Neuronal stem cell (in vitro differentiated cells): Measurements from ENCODE around the gene IFNG.
"Not testable (repeated sequence)": the region's sequence is repeated elsewhere in the genome, so short reads cannot be mapped to it uniquely, and the experiment has no call there.

ENCODE experiments used
- DNase-seq: peaks from one replicate; pipeline ENCODE4 v3.0.0-alpha.2; 2013; ENCODE audit warnings: low spot score
- H2AFZ ChIP-seq: one replicate; pipeline ENCODE4 v1.6.1; 2013; ENCODE audit warnings: mild to moderate bottlenecking, low read length, inconsistent platforms
- H2AK5ac ChIP-seq: 2 replicates; pipeline ENCODE4 v1.6.1; 2013; ENCODE audit warnings: low read depth, mild to moderate bottlenecking, inconsistent platforms, low read length, moderate library complexity, mixed read lengths
- H2BK120ac ChIP-seq: 2 replicates; pipeline ENCODE4 v1.6.1; 2013; ENCODE audit warnings: low read depth, mild to moderate bottlenecking, inconsistent platforms, low read length, moderate library complexity, mixed read lengths
- H2BK12ac ChIP-seq: one replicate; pipeline ENCODE4 v1.6.1; 2013; ENCODE audit warnings: low read length, inconsistent platforms
- H2BK15ac ChIP-seq: 2 replicates; pipeline ENCODE4 v1.6.1; 2013; ENCODE audit warnings: mild to moderate bottlenecking, low read length, inconsistent platforms, mixed read lengths
- H2BK5ac ChIP-seq: one replicate; pipeline ENCODE4 v1.6.1; 2013; ENCODE audit warnings: inconsistent platforms, mild to moderate bottlenecking, low read length, moderate library complexity
- H3K14ac ChIP-seq: one replicate; pipeline ENCODE4 v1.6.1; 2013; ENCODE audit warnings: low read length, inconsistent platforms
- H3K18ac ChIP-seq: 2 replicates; pipeline ENCODE4 v1.6.1; 2013; ENCODE audit warnings: low read length, inconsistent platforms
- H3K23ac ChIP-seq: 2 replicates; pipeline ENCODE4 v1.6.1; 2013; ENCODE audit warnings: low read depth, mild to moderate bottlenecking, mixed read lengths, low read length, inconsistent platforms; ENCODE audit not compliant: poor library complexity
- H3K27ac ChIP-seq: replicated peaks from 3 replicates; pipeline ENCODE4 v1.5.1; 2013; ENCODE audit warnings: low read length, inconsistent platforms
- H3K27me3 ChIP-seq, 3 experiments: 2 replicates each; pipeline ENCODE4 v1.6.1; 2013; ENCODE audit warnings: low read length in 3 of 3, mild to moderate bottlenecking in 2 of 3, inconsistent platforms in 1 of 3, low read depth in 1 of 3, mixed read lengths in 1 of 3, moderate library complexity in 1 of 3; ENCODE audit not compliant: control insufficient read depth in 3 of 3, insufficient read depth in 3 of 3
- H3K36me3 ChIP-seq, 2 donors: replicated peaks in 1 of 2; 2 replicates each; pipeline ENCODE4 v1.6.1; 2013; ENCODE audit warnings: low read length in 2 of 2; ENCODE audit not compliant: control insufficient read depth in 2 of 2, insufficient read depth in 2 of 2
- H3K4ac ChIP-seq: 2 replicates; pipeline ENCODE4 v1.6.1; 2013; ENCODE audit warnings: inconsistent platforms, mild to moderate bottlenecking, low read length, moderate library complexity
- H3K4me1 ChIP-seq, 2 donors: 1 replicate in 1 of 2; 2 replicates in 1 of 2; pipeline ENCODE4 v1.6.1; 2013; ENCODE audit warnings: low read length in 2 of 2, low read depth in 1 of 2; ENCODE audit not compliant: control insufficient read depth in 2 of 2, insufficient read depth in 1 of 2
- H3K4me2 ChIP-seq: one replicate; pipeline ENCODE4 v1.6.1; 2013; ENCODE audit warnings: mild to moderate bottlenecking, low read length, inconsistent platforms; ENCODE audit not compliant: insufficient read depth, poor library complexity, severe bottlenecking
- H3K4me3 ChIP-seq, 2 donors: 2 replicates each; pipeline ENCODE4 v1.5.1; 2013; ENCODE audit warnings: low read length in 2 of 2, mild to moderate bottlenecking in 2 of 2, inconsistent platforms in 1 of 2, moderate library complexity in 1 of 2
- H3K79me1 ChIP-seq: one replicate; pipeline ENCODE4 v1.6.1; 2013; ENCODE audit warnings: low read depth, mild to moderate bottlenecking, inconsistent platforms, low read length, moderate library complexity
- H3K9ac ChIP-seq: one replicate; pipeline ENCODE4 v1.6.1; 2013; ENCODE audit warnings: mild to moderate bottlenecking, low read depth, low read length, inconsistent platforms; ENCODE audit not compliant: poor library complexity
- H3K9me3 ChIP-seq, 2 donors: replicated peaks in 1 of 2; 2 replicates each; pipeline versions ENCODE3 to v1.6.1; 2013; ENCODE audit warnings: low read length in 2 of 2, mild to moderate bottlenecking in 2 of 2, inconsistent platforms in 1 of 2, low read depth in 1 of 2, mixed read lengths in 1 of 2, moderate library complexity in 1 of 2; ENCODE audit not compliant: control insufficient read depth in 2 of 2, insufficient read depth in 1 of 2
- H4K8ac ChIP-seq: one replicate; pipeline ENCODE4 v1.6.1; 2013; ENCODE audit warnings: low read depth, mild to moderate bottlenecking, inconsistent platforms, low read length, moderate library complexity
- H4K91ac ChIP-seq: one replicate; pipeline ENCODE4 v1.6.1; 2013; ENCODE audit warnings: low read length, low read depth, mild to moderate bottlenecking, inconsistent platforms; ENCODE audit not compliant: poor library complexity
- WGBS, 2 donors: extraction: QIAGEN DNeasy Blood & Tissue Kit; methylation state at CpG; one replicate each; pipeline ENCODE4 v1.1.7; 2013; ENCODE audit warnings: missing lambda C conversion rate in 2 of 2, mixed read lengths in 1 of 2; ENCODE audit not compliant: insufficient read length in 2 of 2, insufficient replicate concordance in 1 of 2; ENCODE audit errors: extremely low coverage in 2 of 2; 5-methylcytosine and 5-hydroxymethylcytosine counted together

Gene IFNG

DNA sequence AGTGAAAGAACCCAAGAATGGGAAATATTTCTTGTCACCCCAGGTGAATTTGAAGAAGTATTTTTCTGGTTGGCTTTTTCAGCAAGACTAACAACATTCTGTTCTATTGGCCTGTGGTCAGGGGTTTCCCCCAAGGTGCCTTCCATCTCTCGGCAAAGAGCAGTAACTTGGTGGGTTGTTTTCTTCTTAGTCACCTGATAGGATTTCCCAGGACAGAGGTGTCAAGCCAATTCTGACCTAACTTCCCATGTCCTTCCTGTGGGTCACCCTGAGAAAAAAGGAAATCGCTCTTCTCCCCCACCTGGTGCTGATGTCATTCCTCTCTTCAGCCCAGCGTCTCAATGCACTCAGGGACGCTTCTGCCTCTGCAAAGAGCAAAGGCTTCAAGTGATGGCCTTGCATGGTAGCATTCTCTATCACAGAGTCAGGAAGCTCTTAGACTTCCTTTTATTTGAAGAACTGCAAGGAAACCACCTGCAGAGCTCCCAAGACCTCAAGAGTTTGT, 16.1 kb upstream of the IFNG start:
- Histone ChIP-seq H2BK5ac (no peak overlapping the region), H3K4me2 (no peak overlapping the region), H3K4ac (no peak overlapping the region), H2BK15ac (no peak overlapping the region), H3K9ac (no peak overlapping the region), H3K27ac (no peak overlapping the region), H2AK5ac (no peak overlapping the region), H3K14ac (no peak overlapping the region), H3K79me1 (no peaks in the 10 kb centered on the region), H4K91ac (no peak overlapping the region), H2BK12ac (no peak overlapping the region), H3K18ac (no peak overlapping the region), H3K9me3 (no peaks in the 10 kb centered on the region), H3K4me3 (no peak overlapping the region), H3K4me1 (peaks cover 0 to 3% of the 10 kb centered on the region in 2 donors), H2BK120ac (no peak overlapping the region), H2AFZ (no peak overlapping the region), H3K27me3 (no peaks in the 10 kb centered on the region), H3K23ac (no peak overlapping the region), H3K36me3 (no peaks in the 10 kb centered on the region), H4K8ac (no peak overlapping the region)
- no CpG with 5 or more reads among the region's 4 CpGs for WGBS, 2 donors
- DNase-seq, result no peak

GRCh38 chr12:68174761-68175160, 15.2 kb upstream of the IFNG start:
- H3K18ac ChIP-seq, H3K4me1 ChIP-seq, H3K23ac ChIP-seq, H3K9ac ChIP-seq, H4K8ac ChIP-seq, H3K14ac ChIP-seq, DNase-seq, H2BK12ac ChIP-seq, H2BK5ac ChIP-seq, H3K36me3 ChIP-seq, H3K27ac ChIP-seq, H3K4me2 ChIP-seq, H2AFZ ChIP-seq, H2BK15ac ChIP-seq, H2AK5ac ChIP-seq, H3K4ac ChIP-seq, H3K9me3 ChIP-seq, H2BK120ac ChIP-seq, H3K27me3 ChIP-seq, H4K91ac ChIP-seq, H3K4me3 ChIP-seq, H3K79me1 ChIP-seq: not testable (repeated sequence)
- no CpG with 5 or more reads among the region's 3 CpGs for WGBS, 2 donors

GRCh38 chr12:68173792-68174191, 14.3 kb upstream of the IFNG start:
- no peaks in the 10 kb centered on the region for H3K27me3 ChIP-seq
- no peak overlapping the region for H3K4me2 ChIP-seq

DNA sequence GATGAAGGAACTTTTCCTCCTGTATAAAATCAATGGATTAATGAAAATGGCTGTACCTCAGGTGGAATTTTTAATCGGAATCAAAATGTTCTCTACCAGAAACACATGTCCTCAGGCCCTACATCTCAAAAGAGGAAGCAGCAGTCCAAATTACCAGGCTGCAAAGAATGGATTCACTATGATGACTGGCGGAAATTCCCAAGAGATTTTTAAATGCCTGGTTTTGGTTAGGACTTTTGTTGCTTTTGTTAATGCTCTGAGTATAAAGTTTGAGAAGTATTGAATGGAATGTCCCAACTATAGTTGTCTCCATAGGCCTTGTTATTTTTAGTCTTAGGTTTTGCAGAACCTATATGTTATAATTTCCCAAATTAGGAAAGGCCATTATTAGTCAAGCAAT, 11.2 kb upstream of the IFNG start:
- Histone ChIP-seq H3K79me1 (no peaks in the 10 kb centered on the region), H3K14ac (no peak overlapping the region), H3K4me3 (no peak overlapping the region), H2BK120ac (no peak overlapping the region), H3K27ac (no peak overlapping the region), H4K8ac (no peak overlapping the region), H4K91ac (no peak overlapping the region), H3K4ac (no peak overlapping the region), H2BK15ac (no peak overlapping the region), H3K4me1 (no peaks in the 10 kb centered on the region), H2AK5ac (no peak overlapping the region), H3K36me3 (no peaks in the 10 kb centered on the region), H3K23ac (no peak overlapping the region), H2BK12ac (no peak overlapping the region), H2AFZ (no peak overlapping the region), H3K9ac (no peak overlapping the region), H2BK5ac (no peak overlapping the region), H3K18ac (no peak overlapping the region), H3K4me2 (no peak overlapping the region), H3K27me3 (no peaks in the 10 kb centered on the region), H3K9me3 (no peaks in the 10 kb centered on the region)
- no CpG with 5 or more reads among the region's 2 CpGs for WGBS, 2 donors
- DNase-seq, result no peak

More at GRCh38 chr12:68173792-68174191, 14.3 kb upstream of the IFNG start:
- Histone ChIP-seq H3K27ac (no peak overlapping the region), H2AFZ (no peak overlapping the region), H3K4me3 (no peak overlapping the region), H4K8ac (no peak overlapping the region), H3K9ac (no peak overlapping the region), H3K14ac (no peak overlapping the region), H3K79me1 (no peaks in the 10 kb centered on the region), H3K36me3 (no peaks in the 10 kb centered on the region), H2BK12ac (no peak overlapping the region), H4K91ac (no peak overlapping the region), H3K4ac (no peak overlapping the region), H2BK5ac (no peak overlapping the region), H3K4me1 (peaks cover 0 to 3% of the 10 kb centered on the region in 2 donors), H3K18ac (no peak overlapping the region), H2AK5ac (no peak overlapping the region), H3K23ac (no peak overlapping the region), H2BK15ac (no peak overlapping the region), H2BK120ac (no peak overlapping the region), H3K9me3 (no peaks in the 10 kb centered on the region)
- DNase-seq, result no peak
